HL-60 (cell line): ENCODE measurements around the gene PLAGL1.

Experiments used
- CTCF ChIP-seq: IDR thresholded peaks from one replicate; pipeline ENCODE4 v1.5.1; 2011; ENCODE audit warnings: low read length, control low read depth, inconsistent platforms; ENCODE audit not compliant: insufficient read depth
- POLR2AphosphoS5 ChIP-seq: IDR thresholded peaks from 2 replicates; pipeline ENCODE4 v1.6.1; 2012; ENCODE audit warnings: low read depth

- no peak for TF ChIP-seq POLR2AphosphoS5
- no peak for TF ChIP-seq CTCF
These were observed 54.9 kb downstream of the PLAGL1 start for GRCh38 chr6:143952947-143953701.
